Epidermal melanocyte (primary cell): Measurements from ENCODE around the gene ZFPL1.

Experiments used
- DNase-seq: peaks from one replicate; pipeline ENCODE4 v3.0.0; 2011; ENCODE audit warnings: low spot score; ENCODE audit not compliant: insufficient read length

Gene ZFPL1

GRCh38 chr11:65128182-65129145, 44.4 kb downstream of the ZFPL1 start:
- DNase-seq: no peak

GRCh38 chr11:65129649-65130441, 45.8 kb downstream of the ZFPL1 start:
- DNase-seq: no peak

- no peak for DNase-seq
Measured at GRCh38 chr11:65130631-65131416, 46.8 kb downstream of the ZFPL1 start.

GRCh38 chr11:65131417-65131776, 47.4 kb downstream of the ZFPL1 start:
- no peak for DNase-seq

GRCh38 chr11:65131895-65132237, 47.8 kb downstream of the ZFPL1 start:
- DNase-seq: no peak

GRCh38 chr11:65132238-65132987, 48.4 kb downstream of the ZFPL1 start:
- no peak for DNase-seq

GRCh38 chr11:65132988-65133700, 49.1 kb downstream of the ZFPL1 start:
- DNase-seq: no peak

GRCh38 chr11:65133724-65134123, 49.7 kb downstream of the ZFPL1 start:
- no peak for DNase-seq

GRCh38 chr11:65134240-65134951, 50.4 kb downstream of the ZFPL1 start, which contains the start of gene SYVN1:
TSS of gene SYVN1 (minus strand) at chr11:65134519. CDS start at chr11:65133601, 918 bp downstream.
- peak; percentile 93 for DNase-seq

- DNase-seq: peak; percentile 98
Measured at GRCh38 chr11:65134952-65135632, 51.1 kb downstream of the ZFPL1 start.

GRCh38 chr11:65135633-65136145, 51.7 kb downstream of the ZFPL1 start:
- DNase-seq: no peak

- no peak for DNase-seq
Measured at GRCh38 chr11:65136515-65137096, 52.6 kb downstream of the ZFPL1 start.
